ENCODE results near the gene PLEKHH1. TPM values are rescaled to one million over a fixed set of nuclear protein-coding genes. Genes with fewer than 3 reads are reported as not detected.

The PLEKHH1 gene
- total and polyA plus RNA-seq, 2 experiments from 2014 or later: 12.8 to 19.5 TPM

DNA sequence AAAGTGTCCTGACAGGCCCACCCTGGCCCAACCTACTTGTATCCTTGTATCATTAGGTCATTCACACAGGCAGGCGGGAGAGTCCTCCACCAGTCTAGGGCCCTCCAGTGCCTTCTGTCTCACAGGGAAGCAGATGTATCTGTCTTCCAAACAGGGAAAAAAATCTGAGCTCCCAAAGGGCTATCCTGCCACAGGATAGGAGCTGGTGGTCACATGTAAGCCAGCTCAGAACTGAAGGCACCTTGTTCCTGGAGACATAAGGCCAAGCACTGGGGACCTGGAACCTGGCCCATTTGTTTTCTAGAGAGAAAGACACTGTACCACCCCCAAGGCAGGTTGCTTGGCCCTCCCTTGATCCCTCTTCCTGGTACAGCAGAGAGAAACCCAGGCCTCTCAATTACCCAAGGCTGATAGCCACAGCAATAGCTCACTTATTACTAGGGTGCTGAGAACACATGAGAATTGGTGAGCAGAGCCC is 19.4 kb upstream of the PLEKHH1 start:
- H3K9me3 ChIP-seq (ENCODE audit: low read depth): no peaks in the 10 kb centered on the region
- DNase-seq (ENCODE audit: low spot score): peak; percentile 61
- WGBS (ENCODE audit: low lambda C conversion rate, missing lambda C conversion rate): 100% methylated on average over 1 of the region's 1 CpG
- no peaks in the 10 kb centered on the region for H4K20me1 ChIP-seq (ENCODE audit: insufficient read depth, poor library complexity, severe bottlenecking)
- no peaks in the 10 kb centered on the region for H3K36me3 ChIP-seq (replicated peaks; ENCODE audit: insufficient read depth, low read depth)
- no peak overlapping the region for H3K4me3 ChIP-seq
- H3K4me1 ChIP-seq (ENCODE audit: insufficient read depth): peaks cover 22% of the 10 kb centered on the region
- H3K27ac ChIP-seq: peak overlapping the region; percentile 87
- no peaks in the 10 kb centered on the region for H3K9me2 ChIP-seq (replicated peaks; ENCODE audit: insufficient read depth)
- TF ChIP-seq EZH2 (IDR thresholded peaks at IDR 0.05; ENCODE audit: borderline replicate concordance) (no peak), EZH2phosphoT487 (IDR thresholded peaks at IDR 0.05; ENCODE audit: low read depth, severe bottlenecking, unreplicated experiment) (no peak)
- TF ChIP-seq, protein P1, sequence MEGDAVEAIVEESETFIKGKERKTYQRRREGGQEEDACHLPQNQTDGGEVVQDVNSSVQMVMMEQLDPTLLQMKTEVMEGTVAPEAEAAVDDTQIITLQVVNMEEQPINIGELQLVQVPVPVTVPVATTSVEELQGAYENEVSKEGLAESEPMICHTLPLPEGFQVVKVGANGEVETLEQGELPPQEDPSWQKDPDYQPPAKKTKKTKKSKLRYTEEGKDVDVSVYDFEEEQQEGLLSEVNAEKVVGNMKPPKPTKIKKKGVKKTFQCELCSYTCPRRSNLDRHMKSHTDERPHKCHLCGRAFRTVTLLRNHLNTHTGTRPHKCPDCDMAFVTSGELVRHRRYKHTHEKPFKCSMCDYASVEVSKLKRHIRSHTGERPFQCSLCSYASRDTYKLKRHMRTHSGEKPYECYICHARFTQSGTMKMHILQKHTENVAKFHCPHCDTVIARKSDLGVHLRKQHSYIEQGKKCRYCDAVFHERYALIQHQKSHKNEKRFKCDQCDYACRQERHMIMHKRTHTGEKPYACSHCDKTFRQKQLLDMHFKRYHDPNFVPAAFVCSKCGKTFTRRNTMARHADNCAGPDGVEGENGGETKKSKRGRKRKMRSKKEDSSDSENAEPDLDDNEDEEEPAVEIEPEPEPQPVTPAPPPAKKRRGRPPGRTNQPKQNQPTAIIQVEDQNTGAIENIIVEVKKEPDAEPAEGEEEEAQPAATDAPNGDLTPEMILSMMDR (IDR thresholded peaks at IDR 0.05; ENCODE audit: poor library complexity): no peak
- H3K79me2 ChIP-seq: peaks cover 2% of the 10 kb centered on the region
- H2AFZ ChIP-seq: peak overlapping the region; percentile 38
- H3K4me2 ChIP-seq: peak overlapping the region; percentile 96
- peaks cover 11% of the 10 kb centered on the region for H3K27me3 ChIP-seq

GRCh38 chr14:67514203-67514607 is 18.9 kb upstream of the PLEKHH1 start:
- peaks cover 15% of the 10 kb centered on the region for H3K27me3 ChIP-seq
- H3K27ac ChIP-seq: peak overlapping the region; percentile 87
- 31% methylated on average over 5 of the region's 9 CpGs for WGBS (ENCODE audit: low lambda C conversion rate, missing lambda C conversion rate)

GRCh38 chr14:67514650-67515385 is 18.3 kb upstream of the PLEKHH1 start:
- peak overlapping the region; percentile 87 for H3K27ac ChIP-seq
- no peaks in the 10 kb centered on the region for H4K20me1 ChIP-seq (ENCODE audit: insufficient read depth, poor library complexity, severe bottlenecking)
- H3K27me3 ChIP-seq: peaks cover 15% of the 10 kb centered on the region
- WGBS (ENCODE audit: low lambda C conversion rate, missing lambda C conversion rate): 1% methylated on average over 27 of the region's 75 CpGs
- H3K9me3 ChIP-seq (ENCODE audit: low read depth): no peaks in the 10 kb centered on the region
- peak overlapping the region; percentile 93 for H3K4me3 ChIP-seq
- peak overlapping the region; percentile 96 for H3K4me2 ChIP-seq
- peaks cover 2% of the 10 kb centered on the region for H3K79me2 ChIP-seq
- H2AFZ ChIP-seq: peak overlapping the region; percentile 99
- H3K4me1 ChIP-seq (ENCODE audit: insufficient read depth): peaks cover 22% of the 10 kb centered on the region
- DNase-seq (ENCODE audit: low spot score): peak; percentile 66
- no peaks in the 10 kb centered on the region for H3K9me2 ChIP-seq (replicated peaks; ENCODE audit: insufficient read depth)
- TF ChIP-seq EZH2phosphoT487 (IDR thresholded peaks at IDR 0.05; ENCODE audit: low read depth, severe bottlenecking, unreplicated experiment) (no peak), EZH2 (IDR thresholded peaks at IDR 0.05; ENCODE audit: borderline replicate concordance) (no peak)
- TF ChIP-seq, protein P1 (IDR thresholded peaks at IDR 0.05; ENCODE audit: poor library complexity): no peak
- H3K36me3 ChIP-seq (replicated peaks; ENCODE audit: insufficient read depth, low read depth): no peaks in the 10 kb centered on the region

More at GRCh38 chr14:67514203-67514607, 18.9 kb upstream of the PLEKHH1 start:
- no peak for TF ChIP-seq EZH2 (IDR thresholded peaks at IDR 0.05; ENCODE audit: borderline replicate concordance)
- no peak for TF ChIP-seq EZH2phosphoT487 (IDR thresholded peaks at IDR 0.05; ENCODE audit: low read depth, severe bottlenecking, unreplicated experiment)
- TF ChIP-seq, protein P1 (IDR thresholded peaks at IDR 0.05; ENCODE audit: poor library complexity): no peak
- Histone ChIP-seq H3K4me3 (peak overlapping the region; percentile 93), H3K4me2 (peak overlapping the region; percentile 96), H3K4me1 (ENCODE audit: insufficient read depth) (peaks cover 22% of the 10 kb centered on the region), H4K20me1 (ENCODE audit: insufficient read depth, poor library complexity, severe bottlenecking) (no peaks in the 10 kb centered on the region), H2AFZ (peak overlapping the region; percentile 38), H3K9me3 (ENCODE audit: low read depth) (no peaks in the 10 kb centered on the region), H3K9me2 (replicated peaks; ENCODE audit: insufficient read depth) (no peaks in the 10 kb centered on the region), H3K79me2 (peaks cover 2% of the 10 kb centered on the region), H3K36me3 (replicated peaks; ENCODE audit: insufficient read depth, low read depth) (no peaks in the 10 kb centered on the region)
- DNase-seq (ENCODE audit: low spot score): peak; percentile 36
